Smooth muscle cell (in vitro differentiated cells): ENCODE measurements around the gene CSAD. TPM values are rescaled to one million over a fixed set of nuclear protein-coding genes. Genes with fewer than 3 reads are reported as not detected.

Source experiments
- DNase-seq: peaks from one replicate; lab custom pipeline; 2025; ENCODE audit not compliant: unreplicated experiment; lab: John Stamatoyannopoulos, UW
- H2AFZ ChIP-seq: fragments of 200-600 bp; sonication (generic); 2 replicates; pipeline ENCODE4 v1.6.0; 2016; ENCODE audit warnings: antibody characterized with exemption, low read depth, mild to moderate bottlenecking
- H3F3A ChIP-seq: fragments of 200-600 bp; sonication (generic); 2 replicates; pipeline ENCODE4 v1.6.0; 2017; ENCODE audit warnings: antibody characterized with exemption, low read depth
- H3K27ac ChIP-seq: fragments of 200-600 bp; sonication (generic); 2 replicates; pipeline ENCODE4 v1.5.1; 2016; ENCODE audit warnings: low read depth, mild to moderate bottlenecking
- H3K27me3 ChIP-seq: fragments of 200-600 bp; sonication (generic); 2 replicates; pipeline ENCODE4 v1.6.1; 2016; ENCODE audit warnings: low read depth, mild to moderate bottlenecking
- H3K36me3 ChIP-seq: fragments of 200-600 bp; sonication (generic); 2 replicates; pipeline ENCODE4 v1.5.1; 2016; ENCODE audit warnings: low read depth
- H3K4me1 ChIP-seq: fragments of 200-600 bp; sonication (generic); 2 replicates; pipeline ENCODE4 v1.5.1; 2016; ENCODE audit warnings: low read depth
- H3K4me2 ChIP-seq: fragments of 200-600 bp; sonication (generic); 2 replicates; pipeline ENCODE4 v1.6.0; 2016; ENCODE audit warnings: mild to moderate bottlenecking
- H3K4me3 ChIP-seq: fragments of 200-600 bp; sonication (generic); 2 replicates; pipeline ENCODE4 v1.5.1; 2016; ENCODE audit warnings: mild to moderate bottlenecking
- H3K79me2 ChIP-seq: fragments of 200-600 bp; sonication (generic); 2 replicates; pipeline ENCODE4 v1.6.0; 2016; ENCODE audit warnings: low read depth, mild to moderate bottlenecking
- H3K9ac ChIP-seq: fragments of 200-600 bp; sonication (generic); 2 replicates; pipeline ENCODE4 v1.6.0; 2016; ENCODE audit warnings: low read depth
- H3K9me3 ChIP-seq: fragments of 200-600 bp; sonication (generic); replicated peaks from 2 replicates; pipeline ENCODE4 v1.5.1; 2016; ENCODE audit warnings: low read depth
- H4K20me1 ChIP-seq: fragments of 200-600 bp; sonication (generic); 2 replicates; pipeline ENCODE4 v1.6.0; 2016; ENCODE audit warnings: low read depth
- WGBS: methylation state at CpG from one replicate; pipeline ENCODE4 v1.1.7; 2016; ENCODE audit warnings: low lambda C conversion rate; 5-methylcytosine and 5-hydroxymethylcytosine counted together
- polyA plus RNA-seq: library from polyadenylated mRNA; unstranded; fragments of >200 nt; fragmentation: Nextera tagmentation; extraction: Ambion mirVana; gene quantifications from 2 replicates; pipeline ENCODE4 v1.2.1, GENCODE V29; 2016
- total RNA-seq: library from RNA; depleted of rRNA; stranded (reverse); fragments of >200 nt; gene quantifications from 2 replicates; pipeline ENCODE4 v1.2.3, GENCODE V29; 2014
- TF ChIP-seq, protein P1 (sequence below): fragments of 200-600 bp; sonication (generic); IDR thresholded peaks from 2 replicates; pipeline ENCODE4 v1.5.1; 2017; ENCODE audit warnings: borderline replicate concordance, mild to moderate bottlenecking, antibody characterized with exemption; ENCODE audit not compliant: insufficient read depth, poor library complexity, severe bottlenecking

CSAD gene
- total and polyA plus RNA-seq, 2 experiments from 2014 or later: 4.8 to 10.6 TPM

- peaks cover 23% of the 10 kb centered on the region for H3F3A ChIP-seq
- H2AFZ ChIP-seq: no peak overlapping the region
- H4K20me1 ChIP-seq: peaks cover 3% of the 10 kb centered on the region
- WGBS: 13% methylated on average over 5 of the region's 16 CpGs
- TF ChIP-seq, protein P1, sequence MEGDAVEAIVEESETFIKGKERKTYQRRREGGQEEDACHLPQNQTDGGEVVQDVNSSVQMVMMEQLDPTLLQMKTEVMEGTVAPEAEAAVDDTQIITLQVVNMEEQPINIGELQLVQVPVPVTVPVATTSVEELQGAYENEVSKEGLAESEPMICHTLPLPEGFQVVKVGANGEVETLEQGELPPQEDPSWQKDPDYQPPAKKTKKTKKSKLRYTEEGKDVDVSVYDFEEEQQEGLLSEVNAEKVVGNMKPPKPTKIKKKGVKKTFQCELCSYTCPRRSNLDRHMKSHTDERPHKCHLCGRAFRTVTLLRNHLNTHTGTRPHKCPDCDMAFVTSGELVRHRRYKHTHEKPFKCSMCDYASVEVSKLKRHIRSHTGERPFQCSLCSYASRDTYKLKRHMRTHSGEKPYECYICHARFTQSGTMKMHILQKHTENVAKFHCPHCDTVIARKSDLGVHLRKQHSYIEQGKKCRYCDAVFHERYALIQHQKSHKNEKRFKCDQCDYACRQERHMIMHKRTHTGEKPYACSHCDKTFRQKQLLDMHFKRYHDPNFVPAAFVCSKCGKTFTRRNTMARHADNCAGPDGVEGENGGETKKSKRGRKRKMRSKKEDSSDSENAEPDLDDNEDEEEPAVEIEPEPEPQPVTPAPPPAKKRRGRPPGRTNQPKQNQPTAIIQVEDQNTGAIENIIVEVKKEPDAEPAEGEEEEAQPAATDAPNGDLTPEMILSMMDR: no peak
- peak overlapping the region; percentile 15 for H3K4me3 ChIP-seq
- no peaks in the 10 kb centered on the region for H3K27me3 ChIP-seq
- H3K4me2 ChIP-seq: peak overlapping the region; percentile 88
- H3K36me3 ChIP-seq: no peaks in the 10 kb centered on the region
- H3K4me1 ChIP-seq: peaks cover 42% of the 10 kb centered on the region
- DNase-seq: peak; percentile 37
- no peak overlapping the region for H3K9ac ChIP-seq
- no peaks in the 10 kb centered on the region for H3K79me2 ChIP-seq
- peak overlapping the region; percentile 97 for H3K27ac ChIP-seq
- H3K9me3 ChIP-seq: no peaks in the 10 kb centered on the region
These were observed 42.8 kb upstream of the CSAD start for GRCh38 chr12:53223389-53224060.

- Histone ChIP-seq H3K4me3 (peak overlapping the region; percentile 15), H4K20me1 (peaks cover 10% of the 10 kb centered on the region), H3F3A (peaks cover 23% of the 10 kb centered on the region), H3K4me1 (peaks cover 49% of the 10 kb centered on the region), H3K9me3 (no peaks in the 10 kb centered on the region), H2AFZ (no peak overlapping the region), H3K27ac (peak overlapping the region; percentile 97), H3K36me3 (no peaks in the 10 kb centered on the region), H3K79me2 (peaks cover under 1% of the 10 kb centered on the region), H3K4me2 (peak overlapping the region; percentile 88), H3K9ac (no peak overlapping the region), H3K27me3 (no peaks in the 10 kb centered on the region)
- 35% methylated on average over 4 of the region's 4 CpGs for WGBS
- no peak for DNase-seq
- TF ChIP-seq, protein P1: no peak
These were observed 42.1 kb upstream of the CSAD start for GRCh38 chr12:53222806-53223261.

GRCh38 chr12:53222170-53222721 lies 41.5 kb upstream of the CSAD start:
- H3K27ac ChIP-seq: peak overlapping the region; percentile 97
- WGBS: 18% methylated on average over 5 of the region's 5 CpGs
- TF ChIP-seq, protein P1: no peak

More at GRCh38 chr12:53222170-53222721, 41.5 kb upstream of the CSAD start:
- H3K4me2 ChIP-seq: peak overlapping the region; percentile 88
- no peaks in the 10 kb centered on the region for H3K9me3 ChIP-seq
- peaks cover 23% of the 10 kb centered on the region for H3F3A ChIP-seq
- peaks cover 16% of the 10 kb centered on the region for H4K20me1 ChIP-seq
- no peak overlapping the region for H2AFZ ChIP-seq
- H3K79me2 ChIP-seq: peaks cover 4% of the 10 kb centered on the region
- H3K36me3 ChIP-seq: no peaks in the 10 kb centered on the region
- no peaks in the 10 kb centered on the region for H3K27me3 ChIP-seq
- H3K4me1 ChIP-seq: peaks cover 55% of the 10 kb centered on the region
- H3K4me3 ChIP-seq: peak overlapping the region; percentile 61
- no peak overlapping the region for H3K9ac ChIP-seq
- no peak for DNase-seq
